Stimulated activated CD8-positive, alpha-beta memory T cell treated with anti-CD3 and anti-CD28 coated beads, Interleukin-4, amount 100 ng/mL, for 1 hour (primary cell): ENCODE measurements around the gene DUSP15.
"Not testable (repeated sequence)": the region's sequence is repeated elsewhere in the genome, so short reads cannot be mapped to it uniquely, and the experiment has no call there.

ENCODE experiments used
- DNase-seq, 2 donors: peaks; one replicate each; pipeline ENCODE4 v3.0.0-alpha.2; 2020; ENCODE audit warnings: low read depth in 2 of 2, low spot score in 1 of 2

The DUSP15 gene

GRCh38 chr20:31823360-31824124 lies 46.8 kb downstream of the DUSP15 start:
- no peak for DNase-seq

- peak; percentile 57 to 62 for DNase-seq
Observed at GRCh38 chr20:31822421-31823330, 47.7 kb downstream of the DUSP15 start.

- DNase-seq, result no peak
Observed at GRCh38 chr20:31821427-31821826, 48.9 kb downstream of the DUSP15 start.

- no peak for DNase-seq
Observed at GRCh38 chr20:31820228-31820627, 50.1 kb downstream of the DUSP15 start.

GRCh38 chr20:31819083-31819784 lies 51.1 kb downstream of the DUSP15 start, which contains the start of gene MYLK2:
TSS of gene MYLK2 (plus strand) at chr20:31819356. CDS start at chr20:31819581, 225 bp downstream.
- DNase-seq, result no peak

- DNase-seq, result no peak
Observed at GRCh38 chr20:31818376-31818908, 51.9 kb downstream of the DUSP15 start.

GRCh38 chr20:31817461-31817860 lies 52.9 kb downstream of the DUSP15 start:
- no peak for DNase-seq

GRCh38 chr20:31816221-31816620 lies 54.1 kb downstream of the DUSP15 start:
- DNase-seq, result no peak

GRCh38 chr20:31815408-31816188 lies 54.7 kb downstream of the DUSP15 start:
- no peak for DNase-seq

GRCh38 chr20:31814142-31814541 lies 56.2 kb downstream of the DUSP15 start:
- not testable (repeated sequence) for DNase-seq

GRCh38 chr20:31813611-31814010 lies 56.7 kb downstream of the DUSP15 start:
- DNase-seq, result no peak

- DNase-seq, result no peak
Observed at GRCh38 chr20:31811796-31812728, 58.3 kb downstream of the DUSP15 start.

GRCh38 chr20:31811198-31811597 lies 59.1 kb downstream of the DUSP15 start:
- no peak for DNase-seq
